NCI-H524 (cell line): ENCODE measurements around the gene TM4SF1.

ENCODE experiments used
- DNase-seq, 2 experiments: peaks; one replicate each; lab custom pipeline; 2025; lab: John Stamatoyannopoulos, UW

The TM4SF1 gene, protein sequence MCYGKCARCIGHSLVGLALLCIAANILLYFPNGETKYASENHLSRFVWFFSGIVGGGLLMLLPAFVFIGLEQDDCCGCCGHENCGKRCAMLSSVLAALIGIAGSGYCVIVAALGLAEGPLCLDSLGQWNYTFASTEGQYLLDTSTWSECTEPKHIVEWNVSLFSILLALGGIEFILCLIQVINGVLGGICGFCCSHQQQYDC

DNA sequence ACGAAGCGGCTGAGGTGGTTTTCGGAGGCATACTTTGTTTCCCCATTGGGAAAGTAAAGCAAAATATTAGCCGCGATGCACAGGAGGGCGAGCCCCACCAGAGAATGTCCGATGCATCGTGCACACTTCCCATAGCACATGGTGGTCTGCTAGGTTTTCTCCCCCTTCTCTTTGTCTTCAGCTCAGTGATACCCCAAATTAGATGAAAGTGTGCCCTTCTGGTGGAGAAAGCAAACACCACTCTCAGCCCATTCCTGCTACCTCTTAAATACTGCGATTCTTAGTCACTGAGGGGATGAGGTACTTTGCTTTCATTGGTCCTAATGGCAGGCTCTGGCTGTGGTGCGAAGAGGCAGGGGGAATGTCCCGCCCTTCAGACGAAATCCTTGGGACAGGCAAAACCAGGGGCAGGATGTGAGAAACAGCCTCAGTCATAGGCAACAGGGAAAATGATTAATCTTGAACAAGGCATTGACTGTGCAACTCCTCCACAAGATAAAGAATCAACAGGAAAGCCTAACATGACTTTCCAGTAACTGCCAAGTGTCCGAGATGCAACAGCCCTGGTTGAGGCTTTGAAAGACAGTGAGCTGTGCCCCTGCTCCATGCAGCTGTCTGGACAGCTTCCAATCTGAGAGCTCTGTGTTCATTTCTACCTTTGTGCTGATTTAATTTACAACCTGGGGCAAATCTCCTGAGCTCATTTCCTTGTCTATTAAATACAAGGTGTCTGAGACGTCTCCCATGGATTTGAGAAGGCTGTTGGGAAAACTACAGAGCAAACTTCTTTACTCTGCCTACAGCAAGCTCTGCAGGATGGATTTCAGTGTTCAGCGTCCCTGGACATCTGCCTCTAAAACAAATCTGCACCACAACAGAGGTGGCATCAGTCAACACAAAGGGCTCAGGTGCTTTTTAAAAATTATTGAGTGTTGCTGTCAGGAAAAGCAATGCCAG lies at the start of gene TM4SF1:
Gene TM4SF1, minus strand, starts transcription at position 242 of the 957 bp plus-strand sequence. Its CDS starts 102 bp downstream, at position 140.
- DNase-seq: no peak

DNA sequence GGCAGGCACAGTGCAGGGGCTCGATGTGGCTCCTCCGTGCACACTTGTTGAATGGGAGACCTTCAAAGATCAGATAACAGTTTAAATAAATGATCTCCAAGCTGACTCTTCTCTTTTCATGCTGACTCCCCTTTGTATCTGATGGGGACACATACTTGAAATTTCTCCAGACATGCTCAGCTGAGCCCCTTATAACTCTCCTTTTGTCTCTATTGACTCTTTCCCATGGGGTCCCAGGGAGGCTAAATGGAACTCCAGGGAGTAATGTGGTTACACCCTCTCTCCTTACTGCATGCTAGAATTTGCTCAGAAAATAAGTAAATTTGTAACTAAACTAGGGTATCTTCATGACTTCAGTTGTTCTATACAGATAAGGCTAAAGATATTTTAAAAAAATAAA lies 48.9 kb upstream of the TM4SF1 start:
- no peak for DNase-seq

DNA sequence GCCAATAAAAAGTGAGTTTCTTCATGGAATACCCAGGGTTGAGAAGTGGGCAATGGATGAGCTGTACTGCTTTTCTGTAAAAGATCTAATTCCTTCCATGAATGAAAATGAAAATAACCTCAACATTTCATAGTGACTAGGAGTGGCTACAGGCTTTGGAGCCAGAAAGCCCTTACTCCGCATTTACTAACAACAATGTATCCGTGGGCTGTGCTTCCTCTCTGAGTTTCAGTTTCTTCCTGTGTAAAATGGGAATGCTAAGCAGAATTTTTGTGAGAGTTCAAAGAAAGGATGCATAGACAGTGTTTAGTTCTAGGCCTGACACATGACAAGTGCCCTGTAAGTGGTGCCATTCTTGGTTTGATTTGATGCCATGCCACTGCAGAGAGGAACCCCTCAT lies 47.5 kb upstream of the TM4SF1 start:
- no peak for DNase-seq

DNA sequence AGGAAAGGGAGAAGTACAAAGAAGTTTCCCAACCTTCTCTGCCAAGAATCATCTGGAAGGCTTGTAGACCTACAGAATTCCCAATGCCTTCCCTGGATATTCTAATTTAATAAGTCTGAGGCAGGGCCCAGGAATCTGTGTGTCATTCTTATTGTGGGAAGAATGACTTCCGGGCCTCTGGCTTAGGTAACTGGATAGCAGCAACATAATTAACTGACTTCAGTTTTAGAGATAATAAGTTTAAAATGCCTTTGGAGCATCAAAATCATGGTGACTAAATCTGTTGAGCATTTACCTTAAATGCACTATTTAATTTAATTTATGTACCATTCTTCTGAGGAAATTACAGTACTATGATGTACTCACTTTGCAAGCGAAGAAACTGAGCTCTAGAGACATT lies 44.3 kb upstream of the TM4SF1 start:
- DNase-seq: no peak

DNA sequence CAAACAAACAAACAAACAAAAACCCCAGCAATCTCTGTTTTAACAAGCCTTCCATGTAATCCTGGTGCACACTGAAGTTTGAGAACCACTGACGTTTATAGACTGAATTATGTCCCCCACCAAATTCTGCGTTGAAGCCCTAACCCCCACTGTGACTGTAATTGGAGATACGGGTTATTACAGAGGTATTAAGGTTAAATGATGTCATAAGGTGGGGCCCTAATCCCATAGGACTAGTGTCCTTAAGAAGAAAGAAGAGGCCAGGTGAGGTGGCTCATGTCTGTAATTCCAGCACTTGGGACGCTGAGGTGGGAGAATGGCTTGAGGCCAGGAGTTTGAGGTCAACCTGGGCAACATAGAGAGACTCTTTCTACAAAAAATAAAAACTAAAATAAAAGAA lies 42.4 kb upstream of the TM4SF1 start:
- no peak for DNase-seq

DNA sequence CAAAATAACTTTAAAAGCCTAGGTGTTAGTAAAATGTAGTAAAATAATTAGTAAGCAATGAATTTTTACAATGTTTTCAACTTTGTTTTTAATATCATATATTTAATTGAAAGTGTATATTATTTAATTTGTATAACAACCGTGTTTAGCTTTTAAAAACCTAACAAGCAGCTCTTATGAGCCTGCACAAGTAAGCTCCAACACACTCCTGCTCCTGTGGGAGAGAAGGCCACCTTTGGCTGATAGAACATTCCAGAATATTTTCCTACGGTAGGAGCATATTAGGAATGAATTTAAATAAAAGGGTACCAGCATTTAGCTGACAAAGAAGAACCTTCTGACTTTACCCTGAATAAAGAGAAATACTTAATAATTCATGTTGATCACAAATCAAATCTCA lies 40.3 kb upstream of the TM4SF1 start:
- no peak for DNase-seq

DNA sequence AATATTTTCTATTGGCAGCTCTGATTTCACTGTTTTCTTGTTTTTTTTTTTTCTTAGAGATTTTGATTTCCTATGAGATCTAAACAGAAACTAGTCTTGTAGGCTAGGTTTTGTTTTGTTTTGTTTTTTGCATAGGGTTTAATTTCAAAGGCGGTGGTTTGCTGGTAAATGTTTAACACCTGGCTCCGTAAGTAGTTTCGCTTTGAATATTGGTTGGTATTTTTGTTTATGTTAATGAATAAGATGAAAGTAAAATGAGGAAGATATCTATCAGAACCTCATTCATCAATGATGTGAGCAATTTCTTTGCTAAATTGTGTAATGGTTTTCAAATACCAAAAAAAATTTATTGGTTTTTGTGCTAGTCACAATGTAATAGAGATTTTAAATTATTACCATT lies 39.7 kb upstream of the TM4SF1 start:
- no peak for DNase-seq

DNA sequence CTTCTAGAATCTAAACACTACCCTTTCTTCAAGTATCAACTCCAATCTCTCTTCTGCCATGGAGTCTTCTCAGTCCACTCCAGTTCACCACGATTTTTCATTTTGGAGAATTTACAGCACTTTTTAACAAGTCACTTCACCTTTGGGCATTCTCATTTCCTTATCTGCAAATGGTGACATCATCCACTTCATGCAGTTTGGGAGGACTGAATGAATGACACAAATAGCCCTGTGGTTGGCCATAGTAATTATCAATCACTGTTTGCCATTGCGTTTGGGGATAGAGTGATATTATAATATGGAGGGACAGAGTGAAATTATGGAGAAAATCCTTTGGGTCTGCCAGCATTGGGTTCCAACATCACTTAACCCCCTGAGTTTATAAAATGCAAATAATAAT lies 38.0 kb upstream of the TM4SF1 start:
- no peak for DNase-seq

DNA sequence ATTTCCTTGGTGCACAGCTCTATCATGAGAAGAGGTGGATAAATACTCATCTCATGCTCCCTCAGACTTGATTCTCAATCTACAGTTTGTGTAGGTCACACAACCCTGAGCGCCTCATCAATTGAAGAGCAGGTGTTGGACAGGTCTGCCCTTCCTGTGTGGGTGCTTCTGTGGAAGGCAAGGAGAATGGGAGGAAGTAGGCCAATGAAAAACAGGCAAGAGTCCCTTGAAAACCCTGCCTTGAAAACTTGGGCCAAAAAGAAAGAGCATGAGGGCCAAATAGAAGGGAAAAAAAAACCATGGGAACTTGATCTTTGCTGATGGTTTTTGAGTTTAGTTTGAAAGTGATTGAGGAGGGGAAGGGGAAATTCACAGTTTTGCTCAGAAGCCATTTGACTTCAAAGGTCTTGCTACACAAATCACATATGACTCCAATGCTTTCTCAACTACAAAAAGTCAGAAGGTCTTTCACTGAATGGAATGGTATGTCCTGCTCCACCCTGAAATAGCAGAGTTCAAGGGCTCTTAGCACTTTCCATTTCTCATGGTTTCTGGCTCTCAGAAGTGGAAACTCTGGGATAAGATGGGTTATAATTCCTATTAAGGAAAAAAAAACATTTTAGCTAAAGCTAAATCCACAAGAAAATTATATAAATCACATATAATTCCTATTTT lies 37.2 kb upstream of the TM4SF1 start:
- DNase-seq: no peak

DNA sequence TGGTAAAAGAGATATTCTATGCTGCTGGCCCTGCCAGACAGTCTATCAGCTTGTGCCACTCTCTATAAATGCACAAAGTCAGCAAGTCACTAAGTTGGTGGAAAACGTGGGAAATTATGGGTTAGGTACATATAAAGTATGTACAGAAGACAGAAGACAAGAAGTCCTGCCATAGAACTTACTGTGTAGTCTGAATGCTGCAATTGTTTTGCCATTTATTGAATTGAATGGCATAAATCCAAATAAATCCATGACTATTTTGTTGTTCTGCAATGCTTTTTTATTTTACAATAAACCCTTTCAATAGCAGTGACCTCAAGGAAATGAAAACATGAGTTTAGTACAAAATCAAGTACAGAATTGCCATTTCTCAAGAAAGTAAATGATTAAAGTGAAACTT lies 34.1 kb upstream of the TM4SF1 start:
- DNase-seq: no peak

DNA sequence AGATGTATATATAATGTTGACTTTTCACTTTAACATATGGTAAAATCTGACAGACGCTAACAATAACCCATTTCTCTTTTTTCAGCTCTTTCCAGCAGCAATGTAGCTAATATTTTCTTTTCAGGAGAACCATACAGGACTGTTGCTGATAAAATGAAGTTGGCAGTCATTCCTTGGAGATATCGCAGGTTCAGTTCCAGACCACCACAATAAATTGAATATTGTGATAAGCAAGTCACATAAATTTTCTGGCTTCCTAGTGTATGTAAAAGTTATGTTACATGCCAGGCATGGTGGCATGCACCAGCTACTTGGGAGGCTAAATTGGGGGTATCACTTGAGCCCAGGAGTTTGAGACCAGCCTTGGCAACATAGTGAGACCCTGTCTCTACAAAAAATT lies 31.9 kb upstream of the TM4SF1 start:
- DNase-seq: no peak

DNA sequence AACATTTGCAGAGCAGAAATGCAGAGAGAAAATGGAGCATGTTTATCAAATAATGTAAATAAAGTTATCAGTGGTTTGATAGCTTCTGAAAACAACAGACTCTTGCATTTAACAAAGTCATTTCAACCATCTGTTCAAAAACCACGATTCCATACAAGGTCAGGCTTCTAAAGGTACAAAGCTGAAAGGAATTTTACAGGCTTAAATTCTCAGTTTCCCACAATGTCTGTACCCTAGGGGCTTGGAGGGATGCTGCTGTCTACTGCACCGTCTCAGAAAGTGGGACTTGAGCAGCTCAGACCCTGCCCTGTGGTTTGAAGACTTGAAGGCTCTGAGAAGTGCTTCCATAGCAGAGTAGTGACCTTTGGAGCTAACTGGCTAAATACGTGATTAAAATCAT lies 30.4 kb upstream of the TM4SF1 start:
- DNase-seq: no peak

DNA sequence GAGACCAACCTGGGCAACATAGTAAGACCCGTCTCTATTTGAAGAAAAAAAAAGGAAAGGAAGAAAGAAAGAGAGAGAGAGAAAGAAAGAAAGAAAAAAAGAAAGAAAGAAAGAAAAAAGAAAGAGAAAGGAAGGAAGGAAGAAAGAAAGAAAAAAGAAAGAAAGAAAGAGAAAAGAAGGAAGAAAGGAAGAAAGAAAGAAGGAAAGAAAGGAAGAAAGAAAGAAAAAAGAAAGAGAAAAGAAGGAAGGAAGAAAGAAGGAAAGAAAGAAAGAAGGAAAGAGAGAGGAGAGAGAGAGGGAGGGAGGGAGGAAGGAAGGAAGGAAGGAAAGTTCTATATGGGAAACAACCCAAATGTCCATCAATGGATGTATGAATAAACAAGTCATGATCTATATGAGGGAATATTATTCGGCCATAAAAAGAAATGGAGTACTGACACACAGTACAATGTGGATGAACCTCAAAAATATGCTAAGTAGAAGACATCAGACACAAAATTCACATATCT lies 28.8 kb upstream of the TM4SF1 start:
- DNase-seq: no peak

DNA sequence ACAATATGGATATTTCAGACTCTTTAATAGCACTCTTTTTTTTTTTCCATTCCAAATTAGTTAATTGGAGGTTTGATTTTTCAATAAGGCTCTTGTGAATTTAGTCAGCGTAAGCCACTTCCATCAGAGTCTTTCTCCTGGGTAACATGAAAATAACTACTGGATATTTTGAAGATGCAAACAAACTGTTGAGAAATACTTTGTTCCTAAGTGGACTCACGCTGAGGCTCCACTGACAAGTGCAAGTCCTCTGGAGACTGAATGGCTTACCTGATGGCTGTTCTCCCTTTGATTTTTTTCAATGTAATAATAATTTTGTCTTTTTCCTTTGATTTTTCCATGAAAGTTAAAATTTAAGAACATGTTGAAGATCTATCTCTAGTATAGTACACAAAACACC lies 26.0 kb upstream of the TM4SF1 start:
- no peak for DNase-seq

DNA sequence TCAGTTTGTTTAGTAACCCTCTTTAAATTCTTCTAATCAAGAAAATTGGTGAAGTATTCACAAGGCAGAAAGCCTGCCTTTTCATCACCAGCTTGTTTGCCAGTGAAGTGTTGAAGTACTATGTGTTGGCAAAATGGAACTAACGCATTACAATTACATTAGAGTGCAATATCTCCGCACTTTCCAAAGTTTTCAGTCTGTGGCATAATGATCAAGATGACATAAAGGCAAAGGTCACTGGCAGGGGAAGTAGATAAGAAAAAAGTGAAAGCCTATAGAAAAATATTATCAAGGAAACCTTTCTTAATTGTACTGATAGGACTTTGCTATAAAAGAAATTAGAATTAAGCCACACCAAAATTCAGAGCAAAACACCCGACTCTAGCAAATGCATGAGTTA lies 25.0 kb upstream of the TM4SF1 start:
- no peak for DNase-seq

DNA sequence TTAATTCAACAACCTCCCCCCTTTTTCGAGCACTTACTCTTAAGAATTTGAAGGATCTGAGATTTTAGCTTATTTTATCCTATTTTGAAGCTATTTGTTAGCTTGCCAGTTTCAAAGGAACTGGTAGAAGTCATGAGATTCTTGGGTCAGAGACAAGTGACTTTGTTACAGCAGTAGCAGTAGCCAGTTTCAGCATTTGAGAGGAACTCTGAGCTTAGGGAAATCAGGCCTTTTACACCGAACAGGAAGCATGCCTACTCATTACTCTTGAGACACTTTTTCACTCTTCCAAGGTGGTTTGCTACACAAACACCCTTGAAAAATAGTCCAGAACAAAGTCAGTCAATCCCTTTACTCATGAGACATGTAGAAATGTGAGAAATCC lies 24.5 kb upstream of the TM4SF1 start:
- no peak for DNase-seq

DNA sequence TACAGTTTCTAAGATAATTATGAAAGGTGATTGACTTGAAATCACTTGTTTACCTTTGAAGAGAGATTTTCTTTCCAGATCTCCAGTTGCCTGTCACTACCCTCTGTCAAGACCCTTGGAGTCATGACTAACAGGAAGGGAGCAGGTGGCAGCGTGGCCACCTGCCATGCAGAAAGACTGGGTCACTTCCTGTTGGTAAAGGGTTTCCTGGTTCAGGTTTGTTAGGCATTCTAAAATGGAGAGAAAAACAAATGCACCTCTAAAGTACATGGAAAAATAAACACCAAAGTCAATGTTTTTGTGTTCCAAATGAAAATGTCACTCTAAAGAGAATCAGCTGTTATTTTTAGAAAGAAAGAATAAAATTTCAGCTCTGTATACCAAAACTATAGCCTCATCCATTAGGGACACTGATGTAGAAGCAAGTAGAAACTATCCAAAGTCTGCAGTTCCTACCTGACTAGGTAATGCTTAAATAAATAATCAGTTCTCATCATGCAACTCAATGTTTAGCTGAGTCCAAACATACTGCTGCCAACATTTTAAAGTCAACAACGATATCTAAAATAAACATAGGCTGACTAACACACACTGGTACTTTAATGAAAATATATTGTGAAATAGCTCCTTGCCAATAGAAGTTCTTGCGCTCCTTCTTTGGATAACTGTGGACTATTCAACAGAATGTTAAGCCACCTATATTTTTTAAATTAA lies 23.9 kb upstream of the TM4SF1 start:
- no peak for DNase-seq

DNA sequence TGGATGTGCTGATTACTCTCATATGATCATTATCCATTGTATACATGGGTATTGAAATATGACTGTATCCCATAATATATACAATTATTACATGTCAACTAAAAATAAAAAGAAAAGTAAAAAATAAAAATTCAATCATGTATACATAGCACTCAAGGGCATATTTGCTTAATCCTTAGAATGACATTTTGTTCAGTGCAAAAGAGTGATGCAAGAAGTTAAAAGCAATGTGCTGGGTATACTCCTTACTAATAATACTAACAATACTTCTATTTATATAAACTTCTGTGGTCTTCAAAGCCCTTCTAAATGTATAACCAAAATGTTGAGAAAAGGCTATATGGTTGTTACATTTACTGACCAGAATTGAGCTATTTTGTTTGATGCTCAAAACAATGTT lies 23.2 kb upstream of the TM4SF1 start:
- DNase-seq: no peak

DNA sequence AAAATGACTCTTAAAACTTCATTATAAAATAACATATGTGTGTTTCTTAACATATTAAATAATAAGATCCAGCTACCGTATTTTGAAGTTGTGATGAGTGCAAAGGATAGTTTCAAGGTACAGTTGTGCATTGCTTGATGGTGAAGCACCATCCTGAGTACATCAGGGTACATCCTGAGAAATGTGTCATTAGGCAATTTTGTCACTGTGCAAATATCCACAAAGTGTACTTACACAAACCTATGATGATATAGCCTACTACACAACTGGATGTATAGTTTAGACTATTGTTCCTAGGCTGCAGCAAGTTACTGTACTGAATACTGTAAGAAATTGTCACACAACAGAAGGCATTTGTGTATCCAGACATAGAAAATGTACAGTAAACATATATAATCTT lies 20.8 kb upstream of the TM4SF1 start:
- no peak for DNase-seq

DNA sequence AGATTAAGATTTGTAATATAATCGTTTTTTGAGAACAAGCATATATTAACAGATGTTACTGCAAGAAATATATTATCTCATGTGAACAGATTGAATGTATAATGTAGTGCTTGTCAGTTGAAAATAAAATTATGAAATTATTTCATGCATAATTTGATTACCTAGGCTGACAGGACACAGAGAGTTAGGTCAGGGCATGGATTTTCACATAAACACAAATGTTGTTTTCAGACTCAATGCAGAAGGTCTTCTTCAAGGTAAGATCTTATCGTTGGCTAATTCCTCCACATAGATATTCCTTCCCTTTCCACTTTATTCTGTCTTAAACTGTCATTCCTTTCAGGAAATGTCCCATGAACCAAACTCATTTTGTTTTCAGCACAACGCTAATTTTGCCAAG lies 20.1 kb upstream of the TM4SF1 start:
- DNase-seq: no peak

DNA sequence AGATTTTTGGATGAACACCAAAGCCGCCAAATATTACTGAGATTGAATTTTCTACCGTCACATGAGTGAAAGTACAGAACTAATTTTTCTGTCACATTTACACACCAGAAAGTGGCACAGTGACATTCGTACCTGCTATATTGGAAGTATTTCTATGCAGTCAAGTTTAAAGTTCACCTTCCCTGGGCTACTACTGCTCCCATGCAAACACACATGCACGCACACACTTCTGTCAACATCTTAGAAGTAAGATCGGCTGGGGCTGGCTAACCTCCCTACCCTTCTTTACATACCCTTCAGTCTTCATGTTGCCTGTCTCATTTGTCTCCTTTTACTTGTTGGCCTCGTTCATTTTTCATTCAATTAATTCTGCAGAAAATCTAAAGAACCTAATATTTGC lies 19.0 kb upstream of the TM4SF1 start:
- DNase-seq: no peak
